HG03521 (cell line): ENCODE data around the gene KDM4C.
A peak's percentile ranks its signal among the peaks of the same experiment; 100 is the strongest.

Experiments
- ATAC-seq: cut with Tn5 transposase; IDR thresholded peaks from one replicate; pipeline ENCODE4 v1.9.1; 2021; ENCODE audit warnings: mild to moderate bottlenecking, moderate library complexity; ENCODE audit not compliant: unreplicated experiment

Gene KDM4C

DNA sequence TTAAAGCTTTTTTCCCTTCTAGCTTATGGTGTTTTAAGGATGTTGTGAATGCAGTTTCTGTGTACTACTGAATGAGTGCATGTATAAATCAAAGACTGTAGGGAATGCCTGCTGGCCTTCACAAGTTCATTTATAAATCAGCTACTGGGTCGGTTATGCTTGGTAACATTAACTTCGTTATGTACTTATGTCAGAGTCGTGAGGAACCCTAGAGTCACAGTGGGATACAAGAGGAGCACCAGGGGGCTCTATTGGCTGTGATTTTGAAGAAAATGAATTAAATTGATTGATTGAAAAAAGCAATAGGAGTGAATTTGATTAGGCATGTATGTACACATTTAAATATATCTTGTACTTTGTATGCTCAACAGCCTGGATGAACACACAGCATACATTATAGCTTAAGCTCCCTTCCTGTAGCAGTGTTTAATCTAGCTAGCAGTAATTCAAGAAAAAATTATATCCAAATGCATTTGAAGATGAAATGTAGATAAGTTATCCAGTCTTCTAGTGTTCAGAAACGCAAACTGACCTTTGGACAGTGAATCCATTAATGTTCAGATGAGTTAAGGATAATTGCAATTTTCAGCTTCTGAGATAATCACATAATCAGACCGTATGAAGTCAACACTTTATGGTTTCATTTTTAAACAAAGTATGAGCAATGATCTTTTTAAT is 204.2 kb downstream of the KDM4C start:
- no peak for ATAC-seq

DNA sequence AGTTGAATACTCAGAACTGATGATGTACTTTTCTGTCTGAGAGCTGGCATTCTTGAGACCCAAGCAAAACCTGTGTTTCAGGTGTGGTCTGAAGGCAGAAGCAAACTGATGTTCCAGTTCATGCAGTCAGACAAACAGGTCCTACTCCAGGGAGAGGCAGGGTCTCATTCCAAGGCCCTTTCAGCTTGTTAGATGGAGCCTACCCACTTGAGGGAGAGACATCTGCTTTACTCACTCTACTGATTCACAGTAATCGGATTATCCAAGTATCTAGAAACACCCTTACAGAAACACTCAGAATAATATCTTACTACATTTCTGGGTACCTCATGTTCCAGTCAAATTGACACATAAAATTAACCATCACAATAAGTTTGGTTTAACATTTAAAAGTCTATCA is 207.8 kb downstream of the KDM4C start:
- ATAC-seq = no peak

DNA sequence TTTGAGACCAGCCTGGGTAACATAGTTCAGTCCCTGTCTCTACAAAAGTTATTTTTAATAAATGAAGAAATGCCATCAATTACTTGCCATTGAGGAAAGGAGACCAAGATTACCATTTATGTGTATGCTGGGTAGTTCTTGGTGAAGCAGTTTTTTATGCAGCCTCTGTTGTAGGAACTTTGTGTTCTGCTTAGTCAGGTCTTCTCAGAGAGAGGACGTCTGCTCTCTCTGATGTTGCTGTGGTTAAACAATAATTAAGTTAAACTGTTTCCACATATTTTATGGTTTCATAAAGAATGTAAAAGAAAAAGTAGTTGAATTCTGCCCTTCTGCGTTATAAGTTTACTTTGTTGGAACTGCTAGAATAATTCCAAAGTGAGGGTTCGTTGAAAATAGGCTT is 210.5 kb downstream of the KDM4C start:
- no peak for ATAC-seq

DNA sequence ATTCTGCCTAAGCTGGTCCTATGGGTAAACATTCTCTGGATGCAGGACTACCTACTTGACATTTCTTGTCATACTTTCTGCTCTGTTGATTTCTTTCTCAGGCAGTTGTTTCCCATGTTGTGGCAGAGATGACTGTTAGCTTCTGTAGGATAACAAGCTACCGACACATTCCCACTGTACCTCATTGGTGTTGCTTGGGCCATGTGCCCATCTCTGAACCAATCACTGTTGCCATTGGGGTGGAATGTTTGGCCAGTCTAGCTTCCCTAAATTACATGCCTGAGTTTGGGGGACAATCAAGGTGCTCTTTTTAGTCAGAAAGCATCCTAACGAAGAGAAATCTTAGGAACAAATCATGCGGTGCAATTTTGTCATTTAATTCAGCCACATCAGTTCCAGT is 212.0 kb downstream of the KDM4C start:
- no peak for ATAC-seq

DNA sequence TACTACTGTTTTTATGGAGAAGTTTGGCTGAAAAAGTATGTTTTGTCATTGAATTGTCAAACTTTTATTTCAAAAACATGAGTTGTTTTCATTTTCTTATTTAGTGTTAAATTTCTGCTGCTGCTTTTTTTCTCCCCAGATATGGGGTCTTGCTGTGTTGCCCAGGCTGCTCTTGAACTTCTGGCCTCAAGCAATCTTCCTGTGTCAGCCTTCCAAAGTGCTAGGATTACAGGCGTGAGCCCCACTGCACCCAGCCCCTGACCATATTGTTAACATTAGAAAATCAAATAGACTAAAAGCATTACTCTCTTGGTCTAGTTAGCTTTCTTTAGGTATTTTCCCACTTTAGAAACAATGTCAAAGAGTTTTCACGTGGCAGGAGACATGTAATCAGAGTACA is 215.3 kb downstream of the KDM4C start:
- no peak for ATAC-seq

DNA sequence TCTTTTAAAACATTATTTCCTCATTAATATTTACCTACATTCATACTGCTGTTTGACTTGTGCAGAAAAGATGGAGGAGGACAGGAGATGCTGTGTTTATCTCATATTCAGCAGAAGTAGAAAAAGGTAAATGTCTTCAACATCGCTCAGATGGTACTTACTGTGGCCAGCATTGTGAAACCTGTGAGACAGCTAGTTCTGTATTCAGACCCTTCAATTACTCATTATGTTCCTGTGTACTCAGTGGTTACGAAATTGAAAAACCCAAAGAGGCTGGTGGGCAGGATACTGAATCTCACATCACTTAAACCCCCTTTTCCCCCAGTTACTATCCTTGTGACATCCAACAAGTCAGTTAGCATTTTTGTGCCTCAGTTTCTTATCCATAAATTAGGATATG is 216.0 kb downstream of the KDM4C start:
- peak; percentile 99 for ATAC-seq

DNA sequence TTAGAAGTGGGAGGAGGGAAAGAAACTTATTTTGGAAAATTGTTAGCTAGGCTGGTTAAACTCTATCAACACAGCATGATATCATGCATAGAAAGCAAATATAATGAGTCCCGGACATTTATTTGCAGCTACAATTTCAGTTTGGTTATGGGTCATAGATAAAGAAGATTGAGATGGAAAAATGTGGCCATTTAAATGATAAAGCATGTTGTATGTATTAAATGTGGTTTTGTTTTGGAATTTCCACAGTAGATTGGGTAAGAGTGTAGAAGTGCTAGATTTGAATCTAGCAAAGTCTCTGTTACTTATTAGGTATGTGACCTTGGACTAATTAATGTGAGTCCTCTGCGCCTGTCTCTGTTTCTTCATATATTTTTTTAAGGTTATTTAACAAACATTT is 217.4 kb downstream of the KDM4C start:
- ATAC-seq = no peak

DNA sequence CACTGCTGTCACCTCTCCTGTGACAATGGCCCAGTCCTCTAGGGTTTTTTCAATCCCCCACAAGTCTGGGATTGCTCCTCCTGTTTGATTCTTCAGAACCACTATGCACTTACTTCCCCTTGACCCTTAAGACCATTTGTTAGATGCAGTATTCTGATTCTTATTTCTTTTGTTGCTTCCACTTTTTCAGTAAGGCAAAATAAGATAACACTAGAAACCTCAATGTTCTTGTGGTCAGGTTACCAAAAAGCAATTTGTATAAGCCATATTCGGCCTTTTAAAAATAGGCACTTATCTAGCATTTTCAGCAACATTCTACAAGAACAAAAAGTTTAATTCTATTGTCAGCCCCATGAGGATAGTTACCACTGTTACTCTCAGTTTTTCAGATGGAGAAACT is 220.0 kb downstream of the KDM4C start:
- ATAC-seq = no peak

DNA sequence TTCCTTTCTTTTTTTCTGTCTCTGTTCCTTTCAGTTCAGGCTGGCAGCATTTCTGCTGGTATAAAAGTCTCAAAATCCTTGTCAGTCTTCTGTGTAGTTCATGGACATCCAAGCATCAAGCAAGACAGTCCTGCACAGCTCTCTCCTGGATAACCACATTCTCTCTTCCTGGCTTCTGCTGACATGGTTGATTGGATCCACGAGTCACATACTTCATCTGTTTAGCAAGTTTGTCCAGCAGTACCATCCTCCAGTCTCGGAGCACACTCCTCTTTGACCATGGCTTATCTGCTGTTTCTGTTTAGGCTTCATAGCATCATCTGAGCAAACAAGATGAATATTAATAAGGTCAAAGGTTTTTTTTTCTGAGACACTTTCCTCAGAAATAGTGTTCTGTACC is 220.8 kb downstream of the KDM4C start:
- no peak for ATAC-seq

DNA sequence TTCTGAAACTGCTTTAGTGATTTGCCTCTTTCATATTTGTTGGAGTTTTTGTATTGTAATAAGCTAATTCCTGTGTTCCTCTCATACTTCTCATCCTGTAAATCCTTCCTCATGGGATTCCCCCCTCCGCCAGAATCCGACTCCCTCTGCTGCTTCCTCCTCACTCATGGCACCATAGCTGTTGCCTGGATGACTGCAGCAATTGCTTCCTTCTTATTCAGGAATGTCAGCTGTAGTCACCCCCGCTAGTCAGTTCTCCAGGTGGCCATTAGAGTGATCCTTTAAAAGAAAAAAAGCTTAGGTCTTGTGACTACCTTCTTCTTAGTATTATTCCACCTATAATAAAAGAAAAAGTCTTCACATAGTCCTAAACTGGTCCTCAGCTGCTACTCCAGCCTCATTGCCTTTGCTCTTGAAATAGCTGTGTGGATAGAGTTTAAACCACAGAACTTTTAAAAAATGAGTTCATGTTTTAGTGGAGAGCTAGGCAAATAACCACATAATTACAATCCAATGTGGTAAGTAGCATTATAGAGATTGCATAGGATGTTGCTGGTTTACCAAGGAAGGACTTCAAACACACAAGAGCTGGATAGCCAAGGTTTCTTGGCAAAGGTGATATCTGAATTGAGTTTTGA is 227.3 kb downstream of the KDM4C start:
- ATAC-seq = no peak

DNA sequence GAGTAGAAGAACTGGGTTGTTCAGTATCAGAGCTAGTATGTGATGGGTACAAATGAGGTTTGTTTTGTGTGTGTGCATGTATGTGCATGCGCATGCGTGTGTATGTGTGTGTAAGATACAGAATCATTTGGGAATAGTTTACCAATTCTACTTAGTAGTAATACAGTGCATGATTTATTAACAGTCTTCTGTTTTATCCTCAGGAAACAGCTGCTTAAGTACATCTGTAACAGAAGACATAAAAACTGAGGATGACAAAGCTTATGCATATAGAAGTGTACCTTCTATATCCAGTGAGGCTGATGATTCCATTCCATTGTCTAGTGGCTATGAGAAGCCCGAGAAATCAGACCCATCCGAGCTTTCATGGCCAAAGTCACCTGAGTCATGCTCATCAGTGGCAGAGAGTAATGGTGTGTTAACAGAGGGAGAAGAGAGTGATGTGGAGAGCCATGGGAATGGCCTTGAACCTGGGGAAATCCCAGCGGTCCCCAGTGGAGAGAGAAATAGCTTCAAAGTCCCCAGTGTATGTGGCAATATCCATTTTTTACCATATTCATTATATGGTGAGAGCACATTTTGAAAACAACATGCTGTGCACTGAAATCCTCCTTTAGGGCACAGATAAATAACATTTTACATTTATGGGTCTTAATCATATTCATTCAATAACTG is 228.5 kb downstream of the KDM4C start:
- no peak for ATAC-seq

DNA sequence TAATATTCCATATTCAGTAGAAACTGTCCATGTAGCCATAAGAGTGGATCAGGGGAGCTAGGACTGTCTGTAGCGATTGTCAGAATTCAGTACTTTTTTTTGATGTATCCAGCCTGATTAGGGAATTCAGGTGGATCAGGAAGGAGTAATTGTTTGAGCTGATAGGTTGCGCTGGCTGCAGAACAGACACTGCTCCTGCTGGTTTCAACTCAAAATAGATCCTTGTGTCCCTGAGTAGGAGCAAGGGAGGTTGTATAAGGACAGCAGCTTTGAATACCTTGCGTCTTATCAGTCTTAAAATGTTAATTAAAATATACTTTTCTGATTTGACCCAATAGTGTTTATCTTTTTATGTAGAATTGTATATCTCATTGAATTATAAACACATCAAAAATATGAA is 229.6 kb downstream of the KDM4C start:
- ATAC-seq = no peak

DNA sequence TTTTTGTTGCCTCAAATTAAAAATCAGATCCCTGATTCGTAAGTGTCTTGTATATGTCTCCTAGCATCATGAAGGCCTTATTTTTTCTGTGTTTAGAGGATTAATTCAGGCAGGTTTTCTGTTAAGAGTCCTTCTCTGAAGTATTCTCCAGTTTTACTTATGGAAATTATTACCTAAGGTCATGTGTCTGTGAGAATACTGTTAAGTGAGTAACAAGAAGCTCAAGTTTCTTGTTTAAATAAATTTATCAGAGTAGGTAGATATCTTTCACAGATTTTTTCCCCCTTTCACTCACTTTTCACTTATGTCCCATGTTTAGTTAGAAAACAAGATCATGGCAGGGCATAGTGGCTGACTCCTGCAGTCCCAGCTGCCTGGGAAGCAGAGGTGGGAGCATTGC is 233.6 kb downstream of the KDM4C start:
- no peak for ATAC-seq

DNA sequence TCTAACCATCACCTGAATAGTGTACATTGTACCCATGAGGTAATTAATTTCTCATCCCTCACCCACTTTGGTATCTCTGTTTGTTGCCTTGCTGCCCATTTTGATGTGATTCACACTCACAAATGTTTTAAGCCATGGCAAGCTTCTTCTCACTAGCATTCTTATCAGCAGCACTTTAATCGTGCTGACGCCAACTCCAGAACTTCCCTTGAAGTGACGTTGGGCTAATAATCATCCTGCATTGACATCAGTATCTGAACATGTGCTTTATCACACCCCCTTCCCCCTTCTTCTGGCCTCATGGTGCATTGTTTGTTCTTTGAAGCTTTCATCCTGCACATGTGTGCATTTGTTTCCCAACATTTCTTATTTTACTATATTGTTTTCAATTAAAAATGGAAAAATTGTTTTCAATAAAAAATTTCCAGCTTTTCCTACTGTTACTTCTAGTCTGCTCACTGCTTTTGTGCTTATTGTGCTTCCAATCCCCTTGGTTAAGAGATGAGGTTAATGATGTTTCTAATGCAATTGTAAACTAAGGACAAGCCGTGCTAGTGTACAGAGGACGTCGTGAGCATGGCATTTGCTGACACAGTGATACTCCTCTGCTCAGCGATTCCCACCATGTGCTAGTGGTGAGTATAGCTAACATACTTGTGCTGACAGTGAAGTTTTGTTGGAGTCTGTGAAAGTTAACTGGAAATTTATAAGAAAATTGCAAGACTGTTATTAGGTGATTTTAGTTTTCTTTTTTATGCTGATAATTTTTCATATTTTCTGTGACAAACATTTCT is 238.5 kb downstream of the KDM4C start:
- ATAC-seq = no peak

DNA sequence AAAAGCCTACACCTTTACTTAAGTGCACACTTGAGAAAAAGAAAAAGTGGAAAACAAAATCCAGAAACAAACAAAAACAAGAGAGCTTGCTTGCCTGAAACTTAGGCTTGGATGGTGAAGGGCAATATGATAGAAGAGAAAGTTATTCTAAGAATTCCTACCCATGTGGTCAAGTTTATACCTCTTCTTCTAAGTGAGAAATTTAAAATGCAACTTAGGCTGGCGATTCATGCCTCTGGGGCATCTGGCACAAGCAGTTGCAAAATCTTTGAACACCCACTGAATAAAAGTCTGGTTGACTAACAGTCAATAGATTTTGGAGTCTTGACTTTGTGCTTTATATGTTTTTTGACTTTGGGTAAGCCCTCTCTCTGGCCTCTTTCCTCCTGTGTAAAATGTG is 239.6 kb downstream of the KDM4C start:
- no peak for ATAC-seq

DNA sequence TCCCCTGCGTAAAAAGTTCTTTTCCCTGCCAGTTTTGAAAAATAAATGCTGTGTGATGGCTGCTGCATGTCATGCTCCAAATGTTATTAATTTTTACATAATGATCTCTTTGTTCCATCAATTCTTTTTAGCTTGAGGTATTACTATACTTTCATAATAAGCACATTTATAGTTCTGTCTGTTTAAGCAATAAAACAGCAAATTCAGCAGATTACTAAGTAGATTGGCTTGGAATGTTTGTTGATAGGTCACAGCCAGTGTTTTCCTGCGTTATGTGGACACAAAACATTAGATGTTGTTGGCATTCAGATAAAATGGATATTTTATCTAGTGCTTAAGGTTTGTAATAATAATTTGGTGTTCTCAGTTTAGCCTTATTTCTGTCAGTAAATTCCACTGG is 242.0 kb downstream of the KDM4C start:
- ATAC-seq = no peak

DNA sequence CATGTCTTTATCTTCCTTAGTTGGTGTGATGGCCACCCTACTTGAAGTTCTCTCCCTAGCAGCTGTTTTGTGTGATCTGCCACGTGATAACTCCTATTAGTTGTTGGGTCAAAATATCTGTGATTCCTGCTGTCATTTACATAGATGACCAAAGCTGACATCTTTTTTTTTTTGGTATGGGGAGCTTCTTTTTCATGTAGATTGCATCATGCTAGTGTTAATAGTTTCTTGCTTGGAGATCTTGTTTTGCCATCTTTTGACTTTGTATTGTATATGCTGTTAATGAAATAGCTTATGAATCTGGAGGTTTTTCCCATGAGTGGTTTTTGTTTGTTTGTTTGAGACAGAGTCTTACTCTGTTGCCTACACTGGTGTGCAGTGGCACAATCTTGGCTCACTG is 243.8 kb downstream of the KDM4C start:
- no peak for ATAC-seq

DNA sequence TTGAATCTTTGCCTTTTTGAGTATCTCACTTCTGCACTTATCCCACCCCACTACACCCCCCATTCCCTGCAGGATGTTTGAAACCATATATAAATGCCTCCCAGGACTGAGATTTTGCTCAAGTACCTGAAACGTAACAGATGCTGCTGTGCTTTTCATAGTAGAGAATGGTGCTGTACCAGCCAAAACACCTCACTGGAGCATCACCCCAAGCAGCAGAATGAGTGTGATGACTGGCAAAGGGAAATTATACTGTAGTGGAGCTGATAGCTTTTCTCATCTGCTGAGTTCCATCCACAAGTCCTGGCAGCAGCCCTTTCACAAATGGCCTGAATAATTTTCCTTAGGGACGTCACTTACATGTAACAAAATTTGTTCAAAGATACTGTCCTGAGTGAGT is 246.1 kb downstream of the KDM4C start:
- ATAC-seq = no peak

DNA sequence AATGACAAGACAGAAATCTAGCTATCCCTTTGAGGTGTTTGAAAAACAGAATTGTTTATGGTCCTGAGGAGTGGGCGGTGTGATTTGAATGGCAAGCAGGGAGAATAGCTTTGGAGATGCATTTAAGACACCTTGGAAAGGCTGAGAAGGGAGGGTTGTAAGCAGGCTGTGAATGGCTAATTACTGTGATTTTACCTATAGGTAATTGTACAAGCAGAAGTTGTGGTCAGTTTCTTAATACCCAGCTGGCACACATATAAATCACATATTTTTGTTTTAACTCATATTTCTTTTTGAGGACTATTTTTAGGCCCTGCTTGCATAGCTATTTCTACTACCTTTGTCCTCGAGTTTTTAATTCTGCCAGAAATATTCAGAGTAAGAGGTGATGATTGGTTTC is 248.6 kb downstream of the KDM4C start:
- ATAC-seq = no peak

DNA sequence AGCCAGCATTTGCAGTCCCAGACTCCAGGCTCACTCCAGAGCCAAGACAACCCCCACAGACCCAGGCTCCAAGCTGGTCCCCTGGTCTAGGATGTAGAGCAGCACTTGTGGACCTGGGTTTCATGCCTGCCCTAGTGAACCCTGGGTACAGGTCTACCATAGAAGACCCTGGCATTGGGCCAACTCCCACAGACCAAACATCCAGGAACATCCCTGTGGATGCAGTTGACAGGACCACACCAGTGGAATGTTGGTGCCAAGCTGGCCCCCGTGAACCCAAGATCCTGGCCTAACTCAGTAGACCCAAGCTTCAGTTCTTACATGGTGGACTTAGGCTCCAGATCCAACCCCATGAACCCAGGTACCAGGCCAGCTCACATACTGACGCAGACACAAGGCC is 250.6 kb downstream of the KDM4C start:
- ATAC-seq = no peak

DNA sequence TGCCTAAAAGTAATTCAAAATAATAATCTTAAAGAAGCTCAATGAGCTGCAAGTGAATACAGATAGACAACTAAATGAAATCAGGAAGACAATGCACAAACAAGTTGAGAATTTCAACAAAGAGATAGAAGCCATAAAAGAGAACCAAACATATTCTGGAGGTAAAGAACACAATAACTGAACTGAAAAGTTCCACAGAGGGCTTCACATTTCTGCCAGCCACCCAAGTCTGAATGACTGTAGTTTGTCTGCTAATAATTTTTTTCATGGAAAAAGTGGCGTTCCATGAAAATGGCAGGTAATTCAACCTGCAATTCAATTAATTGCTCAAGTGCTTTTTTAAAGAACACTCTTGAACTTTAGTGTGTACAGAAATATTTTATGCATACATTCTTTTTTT is 251.3 kb downstream of the KDM4C start:
- ATAC-seq = no peak
